22Rv1 (cell line): ENCODE measurements around the gene PARD3B.

ENCODE experiments used
- H3K27ac ChIP-seq: fragments of 450-650 bp; 2 replicates; pipeline ENCODE4 v1.5.1; 2017
- ZFX ChIP-seq: fragments of 450-650 bp; IDR thresholded peaks from 2 replicates; pipeline ENCODE4 v1.6.1; 2017; ENCODE audit warnings: antibody characterized with exemption, borderline replicate concordance
- TF ChIP-seq, protein P1 (sequence below): fragments of 450-650 bp; IDR thresholded peaks from 2 replicates; pipeline ENCODE4 v1.5.1; 2017; ENCODE audit warnings: mild to moderate bottlenecking

Gene PARD3B

DNA sequence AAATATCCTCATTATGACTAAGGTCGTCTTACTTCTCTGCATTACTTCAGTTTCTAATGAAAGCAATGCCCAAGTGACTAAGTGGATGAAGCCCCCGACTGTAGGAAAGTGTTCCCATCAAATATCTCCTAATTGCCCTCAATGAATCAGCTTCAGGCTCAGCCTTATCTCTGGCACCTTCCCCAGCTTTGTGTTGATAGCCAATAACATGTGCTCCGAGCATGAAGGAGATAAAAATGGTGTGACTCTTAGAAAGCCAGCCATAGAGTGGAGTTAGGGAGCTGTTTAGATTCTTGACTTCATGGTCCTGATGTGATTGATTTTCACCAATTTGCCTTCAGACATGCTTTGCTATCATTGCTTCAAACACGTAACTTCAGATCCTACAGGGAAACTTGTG lies 797.8 kb downstream of the PARD3B start:
- TF ChIP-seq, protein P1, sequence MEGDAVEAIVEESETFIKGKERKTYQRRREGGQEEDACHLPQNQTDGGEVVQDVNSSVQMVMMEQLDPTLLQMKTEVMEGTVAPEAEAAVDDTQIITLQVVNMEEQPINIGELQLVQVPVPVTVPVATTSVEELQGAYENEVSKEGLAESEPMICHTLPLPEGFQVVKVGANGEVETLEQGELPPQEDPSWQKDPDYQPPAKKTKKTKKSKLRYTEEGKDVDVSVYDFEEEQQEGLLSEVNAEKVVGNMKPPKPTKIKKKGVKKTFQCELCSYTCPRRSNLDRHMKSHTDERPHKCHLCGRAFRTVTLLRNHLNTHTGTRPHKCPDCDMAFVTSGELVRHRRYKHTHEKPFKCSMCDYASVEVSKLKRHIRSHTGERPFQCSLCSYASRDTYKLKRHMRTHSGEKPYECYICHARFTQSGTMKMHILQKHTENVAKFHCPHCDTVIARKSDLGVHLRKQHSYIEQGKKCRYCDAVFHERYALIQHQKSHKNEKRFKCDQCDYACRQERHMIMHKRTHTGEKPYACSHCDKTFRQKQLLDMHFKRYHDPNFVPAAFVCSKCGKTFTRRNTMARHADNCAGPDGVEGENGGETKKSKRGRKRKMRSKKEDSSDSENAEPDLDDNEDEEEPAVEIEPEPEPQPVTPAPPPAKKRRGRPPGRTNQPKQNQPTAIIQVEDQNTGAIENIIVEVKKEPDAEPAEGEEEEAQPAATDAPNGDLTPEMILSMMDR = no peak
- no peak for TF ChIP-seq ZFX
- no peak overlapping the region for H3K27ac ChIP-seq

DNA sequence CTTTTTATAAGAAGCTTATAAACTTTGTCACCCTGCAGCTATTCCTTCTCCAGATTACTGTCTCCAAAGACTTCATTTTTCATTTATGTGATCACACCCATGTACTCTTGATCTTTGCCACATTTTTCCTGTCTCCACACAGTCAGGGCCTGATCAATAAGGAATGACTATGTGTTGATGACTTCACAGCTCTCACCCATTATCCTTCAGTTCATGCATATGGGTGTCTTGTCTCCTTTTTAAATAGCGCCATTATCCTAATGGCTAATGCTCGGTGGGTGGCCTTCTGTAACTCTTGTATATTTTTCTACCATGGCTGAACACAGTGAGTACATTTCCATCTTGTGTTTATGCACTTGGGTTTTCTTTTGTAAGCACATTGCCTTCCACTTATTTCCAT lies 801.4 kb downstream of the PARD3B start:
- TF ChIP-seq, protein P1 = no peak
- TF ChIP-seq ZFX = no peak
- H3K27ac ChIP-seq = no peak overlapping the region

DNA sequence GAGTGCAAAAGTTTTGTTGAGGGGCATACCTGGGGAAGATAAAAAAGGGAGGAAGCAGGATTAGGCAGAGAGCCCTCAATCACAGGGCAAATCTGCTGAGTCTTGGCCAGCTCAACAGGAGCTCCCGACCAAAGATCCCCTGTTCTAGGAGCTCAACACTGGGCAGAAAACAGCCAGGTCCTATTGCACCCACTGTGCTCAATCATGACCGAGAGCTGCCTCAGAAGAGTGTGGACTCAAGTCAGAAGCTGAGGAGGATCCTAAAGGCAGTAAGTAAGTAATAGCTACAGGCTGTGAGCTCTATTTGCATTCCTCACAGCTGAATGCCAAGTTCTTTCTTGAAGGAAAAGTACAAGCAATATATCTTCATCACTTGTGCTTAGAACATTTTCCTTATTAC lies 802.6 kb downstream of the PARD3B start:
- no peak overlapping the region for H3K27ac ChIP-seq
- TF ChIP-seq ZFX = no peak
- TF ChIP-seq, protein P1 = no peak

DNA sequence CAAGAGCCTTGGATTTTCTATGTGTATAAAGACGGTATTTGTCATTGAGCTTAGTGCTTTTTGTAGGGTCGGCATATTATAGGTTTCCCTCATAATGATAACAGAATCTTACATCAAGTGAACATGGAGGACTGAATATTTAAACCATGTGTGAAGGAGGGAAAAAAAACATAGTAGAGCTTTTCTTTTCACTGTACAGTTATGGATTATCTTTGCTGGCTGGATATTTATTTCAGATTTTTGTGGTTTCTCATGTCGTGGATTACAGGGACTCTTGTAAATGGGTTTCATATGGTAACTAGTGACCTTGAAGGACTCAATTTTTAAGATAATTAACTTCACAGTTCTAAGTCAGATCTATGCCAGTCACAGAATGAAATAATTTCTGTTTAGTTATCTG lies 806.8 kb downstream of the PARD3B start:
- TF ChIP-seq, protein P1 = no peak
- no peak for TF ChIP-seq ZFX

DNA sequence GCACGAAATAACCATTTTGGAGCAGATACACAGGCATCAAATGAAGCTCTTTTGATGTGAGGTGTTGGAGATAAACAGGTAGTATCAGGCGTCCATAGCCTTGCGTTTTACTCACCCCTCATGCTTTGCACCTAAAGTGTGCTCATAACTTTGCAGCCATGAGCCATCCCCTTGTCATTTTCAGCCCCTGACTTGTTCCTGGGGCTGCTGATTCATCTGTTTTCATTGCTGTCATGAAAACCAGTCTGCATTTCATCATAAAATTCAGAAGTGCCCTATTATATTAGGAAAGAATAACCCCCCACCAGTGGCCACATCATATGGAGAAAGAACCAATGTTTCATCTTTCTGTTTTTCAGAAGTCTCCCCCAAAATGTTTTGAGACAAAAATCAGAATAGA lies 807.3 kb downstream of the PARD3B start:
- no peak for TF ChIP-seq ZFX
- TF ChIP-seq, protein P1 = no peak
- no peak overlapping the region for H3K27ac ChIP-seq

More for the DNA sequence above, 806.8 kb downstream of the PARD3B start:
- no peak overlapping the region for H3K27ac ChIP-seq

DNA sequence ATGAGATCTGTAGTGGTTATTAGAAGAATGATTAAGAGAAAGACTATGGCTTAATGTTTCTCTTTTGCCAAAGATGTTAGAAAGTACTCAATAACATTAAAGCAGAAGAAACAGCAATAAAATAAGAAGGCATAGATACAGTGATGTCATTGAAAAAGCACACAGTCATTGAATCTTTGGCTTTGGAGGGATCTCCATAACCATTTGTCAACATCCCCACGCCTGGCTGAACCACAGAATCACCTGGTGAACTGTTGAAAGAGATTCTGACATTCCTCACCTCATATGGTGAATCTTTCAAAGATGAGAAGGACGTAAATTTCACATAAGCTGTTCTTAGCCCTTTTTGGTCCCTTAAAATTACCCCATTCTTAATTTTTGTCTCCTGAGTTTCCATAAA lies 812.5 kb downstream of the PARD3B start:
- H3K27ac ChIP-seq = no peak overlapping the region

DNA sequence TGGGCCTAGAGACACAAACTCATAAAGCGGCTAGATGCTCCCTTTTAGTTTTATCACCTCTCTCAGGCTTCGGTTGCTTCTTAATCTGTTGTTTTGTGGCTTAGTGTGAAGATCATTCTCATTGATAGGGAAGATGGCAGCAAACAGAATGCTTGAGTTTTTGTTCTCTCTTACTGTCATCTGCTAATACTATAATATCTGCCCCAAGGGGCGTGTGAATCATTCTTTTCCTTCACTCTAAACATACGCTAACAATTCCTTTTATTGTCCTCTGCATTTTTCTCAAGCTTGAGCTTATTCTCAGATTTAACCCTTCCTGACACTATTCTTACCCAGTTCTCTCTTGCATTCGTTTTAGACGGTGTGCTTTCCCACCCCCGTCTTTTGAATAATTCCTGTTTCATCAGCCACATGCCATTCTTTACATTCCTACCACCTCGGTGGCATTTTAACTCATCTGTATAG lies 813.1 kb downstream of the PARD3B start:
- TF ChIP-seq, protein P1 = no peak
- TF ChIP-seq ZFX = no peak
- H3K27ac ChIP-seq = no peak overlapping the region

More for the DNA sequence above, 812.5 kb downstream of the PARD3B start:
- no peak for TF ChIP-seq ZFX
- TF ChIP-seq, protein P1 = no peak
